SK-N-SH (cell line): ENCODE measurements around the gene OR52A1. TPM values are rescaled to one million over a fixed set of nuclear protein-coding genes. Genes with fewer than 3 reads are reported as not detected.

Experiments used
- CTCF ChIA-PET: fragments of 300-600, 350-600 bp; formaldehyde crosslinking; extraction: SDS; loops from one replicate; lab custom pipeline; 2021; lab: Yijun Ruan, JAX
- POLR2A ChIA-PET: fragments of 350-600 bp; sonication (Branson Sonifier 250); formaldehyde crosslinking; extraction: SDS; loops from one replicate; lab custom pipeline; 2020; ENCODE audit warnings: antibody characterized with exemption, inconsistent platforms; lab: Yijun Ruan, JAX
- DNase-seq: peaks from one replicate; pipeline ENCODE4 v3.0.0; 2012
- H2AFZ ChIP-seq: fragments of 200-600 bp; sonication (generic); 2 replicates; pipeline ENCODE4 v1.8.1; 2016; ENCODE audit warnings: antibody characterized with exemption, mild to moderate bottlenecking, low read depth
- H3F3A ChIP-seq: fragments of 200-600 bp; sonication (generic); replicated peaks from 2 replicates; pipeline ENCODE3; 2016; ENCODE audit warnings: antibody characterized with exemption, mild to moderate bottlenecking; ENCODE audit not compliant: insufficient read depth
- H3K27ac ChIP-seq, 2 experiments: fragments of 200-500 bp in 1 of 2; fragments of 200-600 bp in 1 of 2; sonication (Bioruptor generic) in 1 of 2; sonication (generic), shearing (Covaris generic) in 1 of 2; 2 replicates each; pipeline versions ENCODE4 v1.5.1 to v1.6.1; 2014 to 2016; ENCODE audit warnings: low read depth in 2 of 2, inconsistent platforms in 1 of 2, low read length in 1 of 2, mild to moderate bottlenecking in 1 of 2, mixed read lengths in 1 of 2
- H3K27me3 ChIP-seq: fragments of 200-600 bp; sonication (generic), shearing (Covaris generic); 2 replicates; pipeline ENCODE4 v1.6.1; 2016; ENCODE audit warnings: mixed run types; ENCODE audit not compliant: insufficient read depth
- H3K36me3 ChIP-seq, 2 experiments: fragments of 200-500 bp in 1 of 2; fragments of 200-600 bp in 1 of 2; sonication (Bioruptor generic) in 1 of 2; sonication (generic) in 1 of 2; replicated peaks in 1 of 2; 2 replicates each; pipeline versions ENCODE3 to v1.5.1; 2014 to 2016; ENCODE audit warnings: low read length in 1 of 2, mild to moderate bottlenecking in 1 of 2; ENCODE audit not compliant: insufficient read depth in 2 of 2, control insufficient read depth in 1 of 2
- H3K4me1 ChIP-seq, 2 experiments: fragments of 200-500 bp in 1 of 2; fragments of 200-600 bp in 1 of 2; sonication (Bioruptor generic) in 1 of 2; sonication (generic), shearing (Covaris generic) in 1 of 2; 2 replicates each; pipeline versions ENCODE4 v1.5.1 to v1.6.1; 2014 to 2016; ENCODE audit warnings: low read depth in 1 of 2, low read length in 1 of 2, mixed run types in 1 of 2; ENCODE audit not compliant: insufficient read depth in 2 of 2, control insufficient read depth in 1 of 2
- H3K4me2 ChIP-seq: fragments of 200-600 bp; sonication (generic), shearing (Covaris generic); 2 replicates; pipeline ENCODE4 v1.6.1; 2017; ENCODE audit warnings: mixed run types
- H3K4me3 ChIP-seq, 2 experiments: fragments of 200-500 bp in 1 of 2; fragments of 200-600 bp in 1 of 2; sonication (Bioruptor generic) in 1 of 2; sonication (generic), shearing (Covaris generic) in 1 of 2; 2 replicates each; pipeline versions ENCODE4 v1.5.1 to v1.8.1; 2014 to 2016; ENCODE audit warnings: low read depth in 2 of 2, inconsistent platforms in 1 of 2, low read length in 1 of 2, mild to moderate bottlenecking in 1 of 2, mixed read lengths in 1 of 2, moderate library complexity in 1 of 2
- H3K79me2 ChIP-seq: fragments of 200-600 bp; sonication (generic); 2 replicates; pipeline ENCODE4 v1.8.1; 2017; ENCODE audit warnings: mild to moderate bottlenecking; ENCODE audit not compliant: insufficient read depth
- H3K9ac ChIP-seq: fragments of 200-600 bp; sonication (generic); 2 replicates; pipeline ENCODE4 v1.6.1; 2017; ENCODE audit warnings: mixed run types
- H3K9me2 ChIP-seq: fragments of 200-600 bp; sonication (generic); 2 replicates; pipeline ENCODE4 v1.6.1; 2017; ENCODE audit warnings: mixed run types
- H3K9me3 ChIP-seq: fragments of 200-600 bp; sonication (generic); 2 replicates; pipeline ENCODE4 v1.6.1; 2017; ENCODE audit warnings: mixed run types, mild to moderate bottlenecking, moderate library complexity
- H4K20me1 ChIP-seq: fragments of 200-600 bp; sonication (generic); 2 replicates; pipeline ENCODE4 v1.6.1; 2017; ENCODE audit warnings: mild to moderate bottlenecking, mixed run types; ENCODE audit not compliant: insufficient read depth
- CHD2 ChIP-seq: fragments of 150-350 bp; IDR thresholded peaks from 2 replicates; pipeline ENCODE4 v1.6.1; 2018; ENCODE audit warnings: low read length; ENCODE audit not compliant: partially characterized antibody
- ELF1 ChIP-seq: IDR thresholded peaks from 2 replicates; pipeline ENCODE4 v1.4.0; 2012
- EZH2phosphoT487 ChIP-seq: fragments of 200-600 bp; sonication (generic); IDR thresholded peaks from 2 replicates; pipeline ENCODE4 v1.6.1; 2017; ENCODE audit warnings: low read depth, mixed run types, mild to moderate bottlenecking, antibody characterized with exemption, moderate library complexity, borderline replicate concordance
- FOSL2 ChIP-seq: IDR thresholded peaks from 2 replicates; pipeline ENCODE4 v1.4.0; 2012; ENCODE audit warnings: low read depth, mild to moderate bottlenecking, moderate library complexity, borderline replicate concordance
- FOXM1 ChIP-seq: IDR thresholded peaks from 2 replicates; pipeline ENCODE4 v1.4.0; 2012; ENCODE audit warnings: low read depth, mild to moderate bottlenecking
- GATA2 ChIP-seq: sonication (generic); formaldehyde crosslinking; IDR thresholded peaks from 2 replicates; pipeline ENCODE4 v1.5.0; 2020; ENCODE audit warnings: mild to moderate bottlenecking, missing genetic modification reagents
- POLR2AphosphoS5 ChIP-seq: IDR thresholded peaks from 2 replicates; pipeline ENCODE4 v1.6.1; 2012; ENCODE audit warnings: low read depth, low read length
- RAD21 ChIP-seq: IDR thresholded peaks from 2 replicates; pipeline ENCODE4 v1.6.1; 2012; ENCODE audit warnings: mild to moderate bottlenecking, low read length
- RCOR1 ChIP-seq: fragments of 150-350 bp; IDR thresholded peaks from 2 replicates; pipeline ENCODE4 v1.6.1; 2017; ENCODE audit warnings: antibody characterized with exemption, low read length
- RXRA ChIP-seq: IDR thresholded peaks from 2 replicates; pipeline ENCODE4 v1.4.0; 2012; ENCODE audit warnings: low read depth, mild to moderate bottlenecking, borderline replicate concordance
- SMC3 ChIP-seq: IDR thresholded peaks from 2 replicates; pipeline ENCODE4 v1.6.1; 2012; ENCODE audit warnings: low read depth, low read length, improper control_type of control experiment
- TAF1 ChIP-seq: IDR thresholded peaks from 2 replicates; pipeline ENCODE4 v1.6.1; 2012; ENCODE audit warnings: low read depth, mild to moderate bottlenecking, low read length, moderate library complexity, borderline replicate concordance
- TCF12 ChIP-seq: IDR thresholded peaks from 2 replicates; pipeline ENCODE4 v1.4.0; 2012
- WGBS: methylation state at CpG from one replicate; pipeline ENCODE4 v1.1.6; 2017; ENCODE audit warnings: low lambda C conversion rate; 5-methylcytosine and 5-hydroxymethylcytosine counted together
- polyA plus RNA-seq, 3 experiments: library from polyadenylated mRNA; depleted of rRNA; stranded (reverse); fragments of >200 nt; gene quantifications; 2 replicates each; pipeline ENCODE4 v1.2.3, GENCODE V29; 2012
- TF ChIP-seq, protein P1 (sequence below): fragments of 150-350 bp; IDR thresholded peaks from 2 replicates; pipeline ENCODE4 v1.6.1; 2017; ENCODE audit warnings: antibody characterized with exemption, low read length, low read depth, borderline replicate concordance
- TF ChIP-seq, protein P2 (sequence below): IDR thresholded peaks from 2 replicates; pipeline ENCODE4 v1.4.0; 2012; ENCODE audit warnings: low read depth
- TF ChIP-seq, protein P3 (sequence below): IDR thresholded peaks from 2 replicates; pipeline ENCODE4 v1.6.1; 2012; ENCODE audit warnings: mild to moderate bottlenecking, low read depth, low read length, moderate library complexity
- TF ChIP-seq, protein P4 (sequence below): fragments of 200-600 bp; sonication (generic); IDR thresholded peaks from 2 replicates; pipeline ENCODE4 v1.6.1; 2017; ENCODE audit warnings: antibody characterized with exemption, mild to moderate bottlenecking, moderate library complexity

Gene OR52A1
- polyA plus RNA-seq, 1 of the 3 experiments (the other 2 are of a cell fraction), result not detected

DNA sequence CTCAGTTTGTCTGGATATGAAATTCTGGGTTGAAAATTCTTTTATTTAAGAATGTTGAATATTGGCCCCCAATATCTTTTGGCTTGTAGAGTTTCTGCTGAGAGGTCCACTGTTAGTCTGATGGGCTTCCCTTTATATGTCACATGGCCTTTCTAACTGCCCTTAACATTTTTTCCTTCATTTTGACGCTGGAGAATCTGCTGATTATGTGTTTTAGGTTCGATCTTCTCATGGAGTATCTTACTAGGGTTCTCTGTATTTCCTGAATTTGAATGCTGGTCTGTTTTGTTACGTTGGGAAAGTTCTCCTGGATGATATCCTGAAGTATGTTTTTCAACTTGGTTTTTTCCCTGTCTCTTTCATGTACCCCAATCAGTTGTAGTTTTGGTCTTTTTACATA is 39.2 kb downstream of the OR52A1 start:
- no peaks in the 10 kb centered on the region for H3K36me3 ChIP-seq
- no peaks in the 10 kb centered on the region for H3K79me2 ChIP-seq
- H2AFZ ChIP-seq, result no peak overlapping the region
- H3F3A ChIP-seq, result no peaks in the 10 kb centered on the region
- POLR2A ChIA-PET, result no interaction called here
- no peaks in the 10 kb centered on the region for H4K20me1 ChIP-seq
- H3K4me1 ChIP-seq, result no peaks in the 10 kb centered on the region
- H3K27ac ChIP-seq, result no peak overlapping the region
- no peaks in the 10 kb centered on the region for H3K9me3 ChIP-seq
- H3K4me2 ChIP-seq, result no peak overlapping the region
- DNase-seq, result no peak
- CTCF ChIA-PET, result interaction anchor here (0.7 to 1.2 kb wide), 2 partner anchors 27 to 127 kb away, joined by 3 read pairs; no protein-coding TSS in a partner anchor
- H3K27me3 ChIP-seq, result no peaks in the 10 kb centered on the region
- TF ChIP-seq SMC3 (no peak), CHD2 (no peak), EZH2phosphoT487 (no peak), RAD21 (no peak), FOXM1 (no peak), GATA2 (no peak), TCF12 (no peak), ELF1 (no peak), RXRA (no peak), RCOR1 (no peak)
- TF ChIP-seq, protein P1, sequence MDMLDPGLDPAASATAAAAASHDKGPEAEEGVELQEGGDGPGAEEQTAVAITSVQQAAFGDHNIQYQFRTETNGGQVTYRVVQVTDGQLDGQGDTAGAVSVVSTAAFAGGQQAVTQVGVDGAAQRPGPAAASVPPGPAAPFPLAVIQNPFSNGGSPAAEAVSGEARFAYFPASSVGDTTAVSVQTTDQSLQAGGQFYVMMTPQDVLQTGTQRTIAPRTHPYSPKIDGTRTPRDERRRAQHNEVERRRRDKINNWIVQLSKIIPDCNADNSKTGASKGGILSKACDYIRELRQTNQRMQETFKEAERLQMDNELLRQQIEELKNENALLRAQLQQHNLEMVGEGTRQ, result no peak
- TF ChIP-seq, protein P2, sequence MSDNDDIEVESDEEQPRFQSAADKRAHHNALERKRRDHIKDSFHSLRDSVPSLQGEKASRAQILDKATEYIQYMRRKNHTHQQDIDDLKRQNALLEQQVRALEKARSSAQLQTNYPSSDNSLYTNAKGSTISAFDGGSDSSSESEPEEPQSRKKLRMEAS, result no peak
- TF ChIP-seq, protein P3, sequence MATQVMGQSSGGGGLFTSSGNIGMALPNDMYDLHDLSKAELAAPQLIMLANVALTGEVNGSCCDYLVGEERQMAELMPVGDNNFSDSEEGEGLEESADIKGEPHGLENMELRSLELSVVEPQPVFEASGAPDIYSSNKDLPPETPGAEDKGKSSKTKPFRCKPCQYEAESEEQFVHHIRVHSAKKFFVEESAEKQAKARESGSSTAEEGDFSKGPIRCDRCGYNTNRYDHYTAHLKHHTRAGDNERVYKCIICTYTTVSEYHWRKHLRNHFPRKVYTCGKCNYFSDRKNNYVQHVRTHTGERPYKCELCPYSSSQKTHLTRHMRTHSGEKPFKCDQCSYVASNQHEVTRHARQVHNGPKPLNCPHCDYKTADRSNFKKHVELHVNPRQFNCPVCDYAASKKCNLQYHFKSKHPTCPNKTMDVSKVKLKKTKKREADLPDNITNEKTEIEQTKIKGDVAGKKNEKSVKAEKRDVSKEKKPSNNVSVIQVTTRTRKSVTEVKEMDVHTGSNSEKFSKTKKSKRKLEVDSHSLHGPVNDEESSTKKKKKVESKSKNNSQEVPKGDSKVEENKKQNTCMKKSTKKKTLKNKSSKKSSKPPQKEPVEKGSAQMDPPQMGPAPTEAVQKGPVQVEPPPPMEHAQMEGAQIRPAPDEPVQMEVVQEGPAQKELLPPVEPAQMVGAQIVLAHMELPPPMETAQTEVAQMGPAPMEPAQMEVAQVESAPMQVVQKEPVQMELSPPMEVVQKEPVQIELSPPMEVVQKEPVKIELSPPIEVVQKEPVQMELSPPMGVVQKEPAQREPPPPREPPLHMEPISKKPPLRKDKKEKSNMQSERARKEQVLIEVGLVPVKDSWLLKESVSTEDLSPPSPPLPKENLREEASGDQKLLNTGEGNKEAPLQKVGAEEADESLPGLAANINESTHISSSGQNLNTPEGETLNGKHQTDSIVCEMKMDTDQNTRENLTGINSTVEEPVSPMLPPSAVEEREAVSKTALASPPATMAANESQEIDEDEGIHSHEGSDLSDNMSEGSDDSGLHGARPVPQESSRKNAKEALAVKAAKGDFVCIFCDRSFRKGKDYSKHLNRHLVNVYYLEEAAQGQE, result no peak
- H3K9me2 ChIP-seq, result no peaks in the 10 kb centered on the region
- no peak overlapping the region for H3K4me3 ChIP-seq
- WGBS, result 0% methylated on average over 3 of the region's 3 CpGs
- no peak overlapping the region for H3K9ac ChIP-seq

DNA sequence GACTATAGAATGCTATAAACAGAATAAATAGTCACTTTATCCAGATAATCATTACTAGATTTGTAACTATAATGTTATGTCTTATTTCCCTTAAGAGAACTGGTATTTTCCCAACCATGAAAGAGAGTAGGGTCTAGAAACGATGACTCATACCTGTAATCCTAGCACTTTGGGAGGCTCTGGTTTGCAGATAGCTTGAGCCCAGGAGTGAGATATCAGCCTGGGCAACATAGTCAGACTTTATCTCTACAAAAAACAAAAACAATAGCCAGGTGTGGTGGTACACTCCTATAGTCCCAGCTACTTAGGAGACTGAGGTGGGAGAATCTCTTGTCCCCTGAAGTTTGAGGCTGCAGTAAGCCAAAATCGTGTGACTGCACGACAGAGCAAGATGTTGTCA is 47.3 kb downstream of the OR52A1 start:
- no peaks in the 10 kb centered on the region for H3K79me2 ChIP-seq
- peaks cover 9% of the 10 kb centered on the region; the same call in 1 of the 2 replicates for H3K27me3 ChIP-seq
- H3K4me1 ChIP-seq, result no peaks in the 10 kb centered on the region
- WGBS, result 0% methylated on average over 3 of the region's 3 CpGs
- no peak overlapping the region for H3K9ac ChIP-seq
- ChIA-PET POLR2A (no interaction called here), CTCF (no interaction called here)
- TF ChIP-seq TAF1, result no peak
- TF ChIP-seq, protein P4, sequence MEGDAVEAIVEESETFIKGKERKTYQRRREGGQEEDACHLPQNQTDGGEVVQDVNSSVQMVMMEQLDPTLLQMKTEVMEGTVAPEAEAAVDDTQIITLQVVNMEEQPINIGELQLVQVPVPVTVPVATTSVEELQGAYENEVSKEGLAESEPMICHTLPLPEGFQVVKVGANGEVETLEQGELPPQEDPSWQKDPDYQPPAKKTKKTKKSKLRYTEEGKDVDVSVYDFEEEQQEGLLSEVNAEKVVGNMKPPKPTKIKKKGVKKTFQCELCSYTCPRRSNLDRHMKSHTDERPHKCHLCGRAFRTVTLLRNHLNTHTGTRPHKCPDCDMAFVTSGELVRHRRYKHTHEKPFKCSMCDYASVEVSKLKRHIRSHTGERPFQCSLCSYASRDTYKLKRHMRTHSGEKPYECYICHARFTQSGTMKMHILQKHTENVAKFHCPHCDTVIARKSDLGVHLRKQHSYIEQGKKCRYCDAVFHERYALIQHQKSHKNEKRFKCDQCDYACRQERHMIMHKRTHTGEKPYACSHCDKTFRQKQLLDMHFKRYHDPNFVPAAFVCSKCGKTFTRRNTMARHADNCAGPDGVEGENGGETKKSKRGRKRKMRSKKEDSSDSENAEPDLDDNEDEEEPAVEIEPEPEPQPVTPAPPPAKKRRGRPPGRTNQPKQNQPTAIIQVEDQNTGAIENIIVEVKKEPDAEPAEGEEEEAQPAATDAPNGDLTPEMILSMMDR, result no peak
- TF ChIP-seq RXRA, result no peak
- no peak for TF ChIP-seq RAD21
- no peak for TF ChIP-seq GATA2
- TF ChIP-seq, protein P3, result no peak
- no peak for TF ChIP-seq POLR2AphosphoS5
- no peak for TF ChIP-seq FOXM1
- no peak for TF ChIP-seq FOSL2
- H3K4me3 ChIP-seq, result no peak overlapping the region
- H4K20me1 ChIP-seq, result no peaks in the 10 kb centered on the region
- DNase-seq, result no peak
- H2AFZ ChIP-seq, result no peak overlapping the region
- H3K4me2 ChIP-seq, result no peak overlapping the region
- H3K9me3 ChIP-seq, result no peaks in the 10 kb centered on the region
- H3K36me3 ChIP-seq, result no peaks in the 10 kb centered on the region
- no peak overlapping the region for H3K27ac ChIP-seq
- H3F3A ChIP-seq, result no peaks in the 10 kb centered on the region
- H3K9me2 ChIP-seq, result no peaks in the 10 kb centered on the region
